CD4-positive, CD25-positive, alpha-beta regulatory T cell (primary cell): ENCODE data around the gene AMBN. TPM values are rescaled to one million over a fixed set of nuclear protein-coding genes. Genes with fewer than 3 reads are reported as not detected.

ENCODE experiments used
- ATAC-seq, 2 donors: fragments of 150-1000 bp; cut with Tn5 transposase; one replicate each; pipeline ENCODE4 v1.10.0; 2021; ENCODE audit warnings: low read depth in 2 of 2, moderate number of reproducible peaks in 2 of 2, moderate library complexity in 1 of 2
- DNase-seq, 3 donors: peaks; one replicate each; pipeline versions ENCODE4 v3.0.0 to v3.0.0-alpha.2; 2012 to 2022; ENCODE audit warnings: mixed read lengths in 1 of 3
- H3K27ac ChIP-seq: one replicate; pipeline ENCODE4 v1.7.0; 2013; ENCODE audit warnings: mild to moderate bottlenecking, low read length; ENCODE audit not compliant: insufficient read depth, poor library complexity, severe bottlenecking
- H3K27me3 ChIP-seq: one replicate; pipeline ENCODE4 v1.7.0; 2013; ENCODE audit warnings: low read length; ENCODE audit not compliant: control insufficient read depth, insufficient read depth
- H3K36me3 ChIP-seq: one replicate; pipeline ENCODE4 v1.7.0; 2013; ENCODE audit warnings: mild to moderate bottlenecking, low read length, moderate library complexity; ENCODE audit not compliant: control insufficient read depth, insufficient read depth
- H3K4me1 ChIP-seq: 2 replicates; pipeline ENCODE4 v1.7.0; 2013; ENCODE audit warnings: mild to moderate bottlenecking, low read length; ENCODE audit not compliant: insufficient read depth, control insufficient read depth, poor library complexity, severe bottlenecking
- H3K4me3 ChIP-seq: one replicate; pipeline ENCODE4 v1.7.0; 2013; ENCODE audit warnings: low read depth, mild to moderate bottlenecking, low read length, moderate library complexity
- H3K9me3 ChIP-seq, 2 experiments: 1 replicate in 1 of 2; 2 replicates in 1 of 2; pipeline ENCODE4 v1.7.0; 2013; ENCODE audit warnings: low read length in 2 of 2, mild to moderate bottlenecking in 1 of 2, moderate library complexity in 1 of 2; ENCODE audit not compliant: control insufficient read depth in 2 of 2
- H3K27ac Mint-ChIP-seq, 3 donors: one replicate each; pipeline ENCODE4 v1.8.0; 2020 to 2022; ENCODE audit warnings: mild to moderate bottlenecking in 3 of 3, mixed read lengths in 3 of 3, moderate library complexity in 2 of 3
- H3K27me3 Mint-ChIP-seq: one replicate; pipeline ENCODE4 v1.8.0; 2022; ENCODE audit warnings: mild to moderate bottlenecking, mixed read lengths
- H3K36me3 Mint-ChIP-seq: one replicate; pipeline ENCODE4 v1.8.0; 2020; ENCODE audit warnings: mixed read lengths
- H3K4me1 Mint-ChIP-seq, 4 donors: one replicate each; pipeline ENCODE4 v1.8.0; 2020 to 2022; ENCODE audit warnings: mixed read lengths in 4 of 4, mild to moderate bottlenecking in 1 of 4
- H3K4me3 Mint-ChIP-seq, 4 donors: one replicate each; pipeline ENCODE4 v1.8.0; 2020 to 2022; ENCODE audit warnings: mild to moderate bottlenecking in 4 of 4, mixed read lengths in 4 of 4, moderate library complexity in 3 of 4
- H3K9me3 Mint-ChIP-seq, 7 donors: one replicate each; pipeline ENCODE4 v1.8.0; 2020 to 2022; ENCODE audit warnings: mixed read lengths in 7 of 7, mild to moderate bottlenecking in 3 of 7, moderate library complexity in 2 of 7
- polyA plus RNA-seq, 4 donors: library from polyadenylated mRNA; unstranded; fragments of 300-500 nt; fragmentation: Illumina TruSeq; gene quantifications; one replicate each; pipeline ENCODE4 v1.2.3, GENCODE V29; 2021
- total RNA-seq: library from RNA; stranded (reverse); gene quantifications from one replicate; pipeline ENCODE4 v1.2.3, GENCODE V29; 2022

AMBN gene, protein sequence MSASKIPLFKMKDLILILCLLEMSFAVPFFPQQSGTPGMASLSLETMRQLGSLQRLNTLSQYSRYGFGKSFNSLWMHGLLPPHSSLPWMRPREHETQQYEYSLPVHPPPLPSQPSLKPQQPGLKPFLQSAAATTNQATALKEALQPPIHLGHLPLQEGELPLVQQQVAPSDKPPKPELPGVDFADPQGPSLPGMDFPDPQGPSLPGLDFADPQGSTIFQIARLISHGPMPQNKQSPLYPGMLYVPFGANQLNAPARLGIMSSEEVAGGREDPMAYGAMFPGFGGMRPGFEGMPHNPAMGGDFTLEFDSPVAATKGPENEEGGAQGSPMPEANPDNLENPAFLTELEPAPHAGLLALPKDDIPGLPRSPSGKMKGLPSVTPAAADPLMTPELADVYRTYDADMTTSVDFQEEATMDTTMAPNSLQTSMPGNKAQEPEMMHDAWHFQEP
- total RNA-seq (not detected), polyA plus RNA-seq (not detected)

DNA sequence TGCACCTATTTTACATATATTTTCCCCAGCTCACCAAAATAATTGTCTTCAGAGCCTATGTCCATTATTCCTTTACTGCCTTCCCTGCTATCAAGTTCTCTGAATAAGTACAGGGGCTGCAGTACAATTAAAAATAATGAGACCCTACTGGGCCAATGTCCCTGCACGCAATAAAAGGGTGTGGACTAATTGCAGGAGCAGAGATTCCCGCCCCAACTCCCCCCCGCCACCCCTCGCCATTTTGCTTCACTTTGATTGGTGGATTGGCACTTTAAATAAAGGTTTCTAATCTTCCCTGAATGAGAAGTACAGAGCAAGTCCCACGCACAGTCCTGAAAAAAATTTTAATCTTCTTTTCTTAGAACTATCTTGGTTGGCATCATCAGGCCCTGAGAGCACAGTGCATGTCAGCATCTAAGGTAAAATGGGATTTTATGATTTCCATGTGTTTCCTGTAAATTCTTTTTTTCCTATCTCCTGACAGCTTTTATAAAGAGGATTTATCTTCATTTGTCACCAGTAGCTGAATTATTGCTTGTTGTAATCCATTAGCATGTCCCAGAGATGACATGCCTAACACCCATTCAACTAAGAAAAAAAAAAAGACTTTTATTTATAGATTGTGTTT is at the start of gene AMBN:
Gene AMBN, plus strand, starts transcription at position 302 of the 628 bp plus-strand sequence. Its CDS starts 103 bp downstream, at position 405.
- no peaks in the 10 kb centered on the region for H3K9me3 Mint-ChIP-seq
- no peaks in the 10 kb centered on the region for H3K36me3 Mint-ChIP-seq
- peaks cover 9% of the 10 kb centered on the region for H3K27me3 Mint-ChIP-seq
- Histone ChIP-seq H3K4me1 (no peaks in the 10 kb centered on the region), H3K36me3 (no peaks in the 10 kb centered on the region), H3K4me3 (no peak within 1 kb of the TSS), H3K27ac (no peak within 1 kb of the TSS), H3K9me3 (no peaks in the 10 kb centered on the region), H3K27me3 (peaks cover 4% of the 10 kb centered on the region)
- ATAC-seq: no peak
- H3K27ac Mint-ChIP-seq: no peak within 1 kb of the TSS
- DNase-seq: no peak
- H3K4me3 Mint-ChIP-seq: no peak within 1 kb of the TSS
- H3K4me1 Mint-ChIP-seq: no peaks in the 10 kb centered on the region

DNA sequence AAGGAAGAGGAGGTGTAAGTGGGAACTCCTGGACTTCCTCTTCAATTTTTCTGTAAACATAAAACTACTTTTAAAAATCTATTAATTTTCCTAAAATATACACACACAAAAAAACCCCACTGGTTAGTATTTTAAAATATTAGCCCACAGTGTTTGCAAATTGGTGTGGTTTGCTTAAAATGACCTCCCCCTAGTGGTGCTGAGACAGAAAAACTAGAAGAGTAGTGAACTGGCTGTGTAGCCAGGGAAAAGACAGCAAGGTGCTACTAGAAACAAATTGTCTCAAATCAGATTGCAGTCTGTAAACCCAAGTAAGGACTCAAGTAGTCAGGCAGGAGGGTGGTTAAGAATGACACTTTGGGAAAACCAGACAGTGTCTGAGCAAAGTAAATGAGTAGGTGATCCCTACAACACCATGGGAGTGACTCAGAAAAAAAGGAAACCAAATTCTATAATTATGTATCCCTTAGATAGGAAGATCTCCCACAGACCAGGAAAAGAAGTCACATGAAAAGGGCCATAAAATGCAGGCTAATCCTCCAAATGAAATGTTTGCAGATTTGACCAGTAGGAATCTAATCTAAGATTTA is 47.7 kb upstream of the AMBN start:
- Histone ChIP-seq H3K27ac (no peak overlapping the region), H3K27me3 (no peaks in the 10 kb centered on the region), H3K4me1 (no peaks in the 10 kb centered on the region), H3K36me3 (no peaks in the 10 kb centered on the region), H3K9me3 (no peaks in the 10 kb centered on the region), H3K4me3 (no peak overlapping the region)
- peak in 1 of 3 donors; percentile 8 for DNase-seq
- Mint-ChIP-seq H3K27me3 (no peaks in the 10 kb centered on the region), H3K27ac (no peak overlapping the region), H3K4me1 (no peaks in the 10 kb centered on the region), H3K36me3 (no peaks in the 10 kb centered on the region), H3K4me3 (no peak overlapping the region), H3K9me3 (peaks cover 0 to 4% (median 0%) of the 10 kb centered on the region in 7 donors)
- no peak for ATAC-seq

DNA sequence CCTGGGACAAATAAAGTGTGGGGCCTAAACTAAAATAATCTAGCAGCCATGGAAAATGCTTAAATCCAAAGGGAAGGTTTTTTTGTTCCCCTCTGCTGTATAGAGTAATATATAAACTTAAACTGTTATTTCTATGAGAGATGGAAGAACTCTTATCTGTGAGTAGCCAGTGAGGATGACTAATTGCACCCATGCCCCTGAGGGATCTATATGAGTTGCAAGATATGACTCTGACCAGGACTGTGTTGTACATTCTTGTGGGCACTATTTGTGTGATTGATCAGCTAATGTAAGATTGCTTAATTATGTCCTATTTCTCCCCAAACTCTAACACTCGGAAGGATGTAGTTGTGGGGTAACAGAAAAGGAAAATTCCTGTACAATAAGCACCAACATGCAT is 35.2 kb upstream of the AMBN start:
- DNase-seq (no peak), ATAC-seq (no peak)
- peaks cover 0 to 3% (median 0%) of the 10 kb centered on the region in 4 donors for H3K4me1 Mint-ChIP-seq
- no peaks in the 10 kb centered on the region for H3K36me3 ChIP-seq
- H3K4me3 ChIP-seq: no peak overlapping the region
- H3K36me3 Mint-ChIP-seq: no peaks in the 10 kb centered on the region
- H3K4me3 Mint-ChIP-seq: no peak overlapping the region
- H3K27ac ChIP-seq: no peak overlapping the region
- no peak overlapping the region for H3K27ac Mint-ChIP-seq
- H3K27me3 ChIP-seq: no peaks in the 10 kb centered on the region
- no peaks in the 10 kb centered on the region for H3K9me3 ChIP-seq
- no peaks in the 10 kb centered on the region for H3K4me1 ChIP-seq
- H3K27me3 Mint-ChIP-seq: no peaks in the 10 kb centered on the region
- peaks cover 0 to 6% (median under 1%) of the 10 kb centered on the region in 7 donors for H3K9me3 Mint-ChIP-seq

DNA sequence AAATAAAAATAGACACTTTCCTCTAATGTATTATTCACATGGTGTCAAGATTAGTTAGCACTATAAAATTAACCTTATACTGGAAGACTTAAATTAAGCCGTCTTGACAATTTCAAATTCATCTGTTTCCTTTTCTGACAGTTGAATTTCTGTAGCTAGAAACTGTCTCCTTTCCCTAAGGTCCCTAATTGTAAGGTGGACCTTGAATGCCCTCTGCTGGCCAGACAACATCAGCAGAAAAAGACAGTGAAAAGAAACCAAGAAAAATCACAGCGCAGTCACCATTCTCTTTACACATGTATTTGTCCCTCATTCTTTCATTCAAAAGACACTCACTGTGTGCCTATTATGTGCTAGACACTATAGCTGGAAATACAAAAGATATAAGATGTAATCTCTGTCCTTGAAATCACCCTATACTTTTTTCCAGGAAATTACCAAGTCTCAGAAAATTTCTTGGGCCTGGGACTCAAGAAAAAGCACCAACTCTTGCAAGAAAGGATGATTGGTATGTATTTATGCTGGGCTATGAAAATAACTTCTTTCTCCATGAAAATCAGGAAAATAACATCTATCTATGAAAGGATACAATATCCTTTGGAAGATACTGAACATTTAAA is 32.7 kb upstream of the AMBN start:
- Mint-ChIP-seq H3K9me3 (peaks cover 0 to 3% (median 0%) of the 10 kb centered on the region in 7 donors), H3K4me3 (no peak overlapping the region), H3K36me3 (no peaks in the 10 kb centered on the region), H3K27me3 (no peaks in the 10 kb centered on the region), H3K4me1 (peaks cover 0 to 3% (median 0%) of the 10 kb centered on the region in 4 donors), H3K27ac (no peak overlapping the region)
- Histone ChIP-seq H3K9me3 (no peaks in the 10 kb centered on the region), H3K4me1 (no peaks in the 10 kb centered on the region), H3K27me3 (no peaks in the 10 kb centered on the region), H3K4me3 (no peak overlapping the region), H3K36me3 (no peaks in the 10 kb centered on the region), H3K27ac (no peak overlapping the region)
- ATAC-seq: peak in 1 of 2 donors; percentile 37
- peak in 2 of 3 donors; percentile 23 to 40 for DNase-seq

DNA sequence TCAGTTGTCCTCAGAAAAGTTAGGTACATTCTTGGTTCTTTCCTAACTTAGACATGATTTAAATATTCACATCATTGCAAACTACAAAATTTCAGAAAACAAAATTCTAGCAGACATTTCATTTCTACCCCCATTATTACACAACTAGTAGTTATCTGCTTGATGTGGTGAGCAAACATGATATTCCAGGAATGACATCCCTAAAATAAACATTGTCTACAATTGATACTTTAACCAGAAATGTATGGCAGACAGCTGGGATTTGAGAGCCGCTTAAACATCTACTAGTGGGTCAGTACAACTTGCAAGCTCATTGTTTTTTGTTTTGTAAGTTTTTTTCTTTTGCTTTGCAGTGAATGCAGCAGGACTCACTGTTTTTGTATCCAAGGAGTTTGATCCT is 32.1 kb upstream of the AMBN start:
- Histone ChIP-seq H3K9me3 (no peaks in the 10 kb centered on the region), H3K27me3 (no peaks in the 10 kb centered on the region), H3K27ac (no peak overlapping the region), H3K4me3 (no peak overlapping the region), H3K4me1 (no peaks in the 10 kb centered on the region), H3K36me3 (no peaks in the 10 kb centered on the region)
- H3K27me3 Mint-ChIP-seq: no peaks in the 10 kb centered on the region
- no peak overlapping the region for H3K27ac Mint-ChIP-seq
- H3K9me3 Mint-ChIP-seq: peaks cover 0 to 3% (median 0%) of the 10 kb centered on the region in 7 donors
- no peak overlapping the region for H3K4me3 Mint-ChIP-seq
- ATAC-seq (no peak), DNase-seq (no peak)
- peaks cover 0 to 3% (median 0%) of the 10 kb centered on the region in 4 donors for H3K4me1 Mint-ChIP-seq
- no peaks in the 10 kb centered on the region for H3K36me3 Mint-ChIP-seq

DNA sequence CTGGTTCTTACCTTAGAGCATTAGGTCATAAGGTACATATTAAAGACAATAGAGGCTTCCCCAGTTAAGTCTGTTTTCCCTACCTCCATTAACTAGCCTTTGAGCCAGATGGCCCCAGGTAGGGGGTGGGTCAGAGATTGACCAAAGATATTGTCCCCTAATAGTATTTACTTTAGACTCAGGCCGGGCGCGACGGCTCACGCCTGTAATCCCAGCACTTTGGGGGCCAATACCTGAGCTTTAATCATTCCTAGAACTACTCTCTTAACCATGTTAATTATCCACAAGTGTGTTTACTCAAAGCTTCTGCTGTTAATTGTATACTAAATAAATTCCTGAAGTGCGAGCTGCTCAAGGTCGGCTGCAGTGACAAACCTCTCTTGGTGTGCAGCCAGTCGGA is 28.0 kb upstream of the AMBN start:
- Histone ChIP-seq H3K27me3 (no peaks in the 10 kb centered on the region), H3K36me3 (no peaks in the 10 kb centered on the region), H3K4me3 (no peak overlapping the region), H3K27ac (no peak overlapping the region), H3K4me1 (no peaks in the 10 kb centered on the region), H3K9me3 (no peaks in the 10 kb centered on the region)
- Mint-ChIP-seq H3K4me3 (no peak overlapping the region), H3K27me3 (no peaks in the 10 kb centered on the region), H3K9me3 (peaks cover 0 to 11% (median 0%) of the 10 kb centered on the region in 7 donors), H3K4me1 (peaks cover 0 to 2% (median 0%) of the 10 kb centered on the region in 4 donors), H3K27ac (no peak overlapping the region), H3K36me3 (no peaks in the 10 kb centered on the region)
- DNase-seq: no peak
- no peak for ATAC-seq

DNA sequence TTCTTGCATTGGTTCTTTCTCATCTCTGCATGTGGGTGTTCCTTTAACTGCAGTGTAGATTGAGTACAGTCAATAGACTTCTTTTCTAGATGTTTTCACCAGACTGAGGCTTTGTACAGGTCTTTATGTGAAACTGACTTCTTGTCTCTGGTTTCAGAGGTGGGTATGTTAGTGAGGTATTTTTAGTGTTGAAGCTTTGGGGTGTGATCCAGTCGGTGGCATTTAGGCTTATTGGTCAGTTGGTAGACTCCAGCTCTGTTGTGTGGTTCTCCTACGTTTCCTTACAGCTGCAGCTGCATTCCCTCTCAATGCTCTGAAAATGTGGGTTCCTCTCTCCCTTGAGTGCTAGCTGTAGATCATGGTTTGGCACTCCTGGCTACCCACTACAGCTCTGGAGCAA is 21.3 kb upstream of the AMBN start:
- H3K27me3 ChIP-seq: no peaks in the 10 kb centered on the region
- H3K4me1 Mint-ChIP-seq: no peaks in the 10 kb centered on the region
- H3K27ac ChIP-seq: no peak overlapping the region
- no peaks in the 10 kb centered on the region for H3K9me3 ChIP-seq
- no peaks in the 10 kb centered on the region for H3K36me3 ChIP-seq
- H3K27me3 Mint-ChIP-seq: no peaks in the 10 kb centered on the region
- ATAC-seq (no peak), DNase-seq (no peak)
- peaks cover 0 to 10% (median 0%) of the 10 kb centered on the region in 7 donors for H3K9me3 Mint-ChIP-seq
- no peak overlapping the region for H3K4me3 Mint-ChIP-seq
- no peaks in the 10 kb centered on the region for H3K4me1 ChIP-seq
- H3K4me3 ChIP-seq: no peak overlapping the region
- H3K27ac Mint-ChIP-seq: peak overlapping the region in 1 of 3 donors; percentile 26
- no peaks in the 10 kb centered on the region for H3K36me3 Mint-ChIP-seq
